HT-29 (cell line): ENCODE measurements around the gene FNDC3B. TPM values are rescaled to one million over a fixed set of nuclear protein-coding genes. Genes with fewer than 3 reads are reported as not detected.
"Not testable (repeated sequence)": the region's sequence is repeated elsewhere in the genome, so short reads cannot be mapped to it uniquely, and the experiment has no call there.

Experiments used
- DNase-seq: peaks from one replicate; pipeline ENCODE4 v3.0.0-alpha.2; 2015; ENCODE audit warnings: low spot score
- total RNA-seq: library from RNA; depleted of rRNA; stranded (reverse); fragments of >200 nt; shearing (Covaris generic); gene quantifications from 2 replicates; pipeline ENCODE4 v1.2.3, GENCODE V29; 2014

FNDC3B gene
- total RNA-seq, 1 experiment from 2014 or later, result 47.9 TPM

GRCh38 chr3:172093581-172094443 lies 54.4 kb downstream of the FNDC3B start:
- DNase-seq, result not testable (repeated sequence)

- no peak for DNase-seq
Observed at GRCh38 chr3:172094621-172095557, 55.5 kb downstream of the FNDC3B start.

- DNase-seq, result peak; percentile 64
Observed at GRCh38 chr3:172096881-172097420, 57.6 kb downstream of the FNDC3B start.

GRCh38 chr3:172097585-172097984 lies 58.2 kb downstream of the FNDC3B start:
- peak; percentile 12 for DNase-seq

GRCh38 chr3:172098698-172099494 lies 59.5 kb downstream of the FNDC3B start:
- no peak for DNase-seq

GRCh38 chr3:172099495-172099808 lies 60.1 kb downstream of the FNDC3B start:
- DNase-seq, result peak; percentile 29

GRCh38 chr3:172100482-172100881 lies 61.1 kb downstream of the FNDC3B start:
- DNase-seq, result no peak

- DNase-seq, result no peak
Observed at GRCh38 chr3:172101107-172101506, 61.7 kb downstream of the FNDC3B start.

- no peak for DNase-seq
Observed at GRCh38 chr3:172102123-172102882, 62.9 kb downstream of the FNDC3B start.

GRCh38 chr3:172102883-172103310 lies 63.5 kb downstream of the FNDC3B start:
- no peak for DNase-seq

- DNase-seq, result no peak
Observed at GRCh38 chr3:172103724-172104123, 64.3 kb downstream of the FNDC3B start.

- DNase-seq, result peak; percentile 20
Observed at GRCh38 chr3:172104471-172105072, 65.2 kb downstream of the FNDC3B start.

- DNase-seq, result no peak
Observed at GRCh38 chr3:172106037-172106954, 66.9 kb downstream of the FNDC3B start.

GRCh38 chr3:172106989-172107388 lies 67.6 kb downstream of the FNDC3B start:
- no peak for DNase-seq

GRCh38 chr3:172107403-172107802 lies 68.0 kb downstream of the FNDC3B start:
- DNase-seq, result no peak

- no peak for DNase-seq
Observed at GRCh38 chr3:172110127-172110779, 70.9 kb downstream of the FNDC3B start.

GRCh38 chr3:172111163-172111562 lies 71.8 kb downstream of the FNDC3B start:
- no peak for DNase-seq

- no peak for DNase-seq
Observed at GRCh38 chr3:172112078-172112733, 72.8 kb downstream of the FNDC3B start.
